Islet of Langerhans (tissue), 1 donor: Measurements from ENCODE around the gene MRPS7.

Experiments
- FAIRE-seq: peaks from one replicate; lab custom pipeline; 2011; peaks lifted over from hg19 to GRCh38; lab: Jason Lieb, UNC

MRPS7 gene

DNA sequence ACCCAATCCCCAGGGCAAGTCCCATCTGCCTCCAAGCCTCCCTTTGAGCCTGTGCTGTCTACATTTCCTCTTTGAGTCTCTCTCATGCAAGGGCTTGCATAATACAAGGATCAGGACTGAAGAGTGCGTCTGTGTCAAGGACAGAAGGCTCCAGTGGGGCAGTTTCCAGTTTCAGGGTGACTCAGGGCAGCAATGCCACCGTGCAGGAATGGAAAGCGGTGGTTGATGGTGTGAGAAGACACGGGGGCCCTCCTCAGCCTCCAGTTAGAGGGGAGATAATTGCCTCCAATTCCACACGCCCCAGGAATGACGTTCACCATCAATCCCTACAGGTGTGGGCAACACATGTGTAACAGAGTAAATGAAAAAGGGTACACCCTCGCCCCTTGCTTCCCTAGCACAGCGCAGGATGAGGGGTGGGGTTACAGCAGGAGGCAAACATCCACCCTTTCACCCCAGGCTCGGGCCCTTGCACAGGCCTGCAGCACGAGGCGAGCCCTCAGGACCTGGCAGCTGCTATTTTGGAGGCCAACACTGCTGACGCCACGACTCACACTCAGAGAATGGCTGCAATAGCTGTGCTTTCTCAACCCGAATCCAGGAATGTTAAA lies 52.4 kb downstream of the MRPS7 start:
- no peak for FAIRE-seq

DNA sequence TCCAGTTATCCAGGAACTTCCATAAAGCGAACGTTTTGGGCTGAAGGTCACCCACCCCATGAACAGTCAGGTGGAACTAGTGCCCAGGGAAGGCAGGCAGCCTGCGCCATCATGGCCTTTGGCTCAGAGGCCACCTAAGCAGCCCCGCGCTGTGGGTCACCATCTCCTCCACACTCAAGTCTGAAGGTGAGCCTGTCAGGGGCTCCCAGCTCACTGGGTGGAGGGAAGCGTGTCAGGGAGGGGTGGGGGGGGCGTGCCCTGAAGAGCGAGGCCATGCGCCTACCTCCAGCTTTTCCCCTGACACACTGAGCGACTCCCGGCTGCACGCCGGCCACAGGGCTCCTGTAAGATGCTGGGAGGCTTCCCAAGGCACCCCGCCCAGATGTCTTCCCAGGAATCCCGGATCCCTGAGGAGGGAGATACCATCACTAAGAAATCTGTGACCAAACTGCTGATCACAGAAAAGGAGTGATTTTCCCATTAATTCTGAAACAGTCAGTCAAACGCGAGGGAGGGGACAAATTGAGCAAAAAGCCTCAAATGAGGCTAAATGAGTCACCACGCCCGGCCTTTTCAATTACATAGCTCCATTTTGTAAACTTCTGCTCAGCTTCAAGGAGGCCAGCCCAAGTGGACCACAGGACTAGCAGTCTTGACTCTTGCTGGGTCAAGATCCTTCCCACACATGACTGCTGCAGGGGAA lies 54.0 kb downstream of the MRPS7 start:
- FAIRE-seq: no peak
